Astrocyte (in vitro differentiated cells and primary cell): Measurements from ENCODE around the gene ANGEL2. TPM values are rescaled to one million over a fixed set of nuclear protein-coding genes. Genes with fewer than 3 reads are reported as not detected.

Experiments
- DNase-seq: peaks from one replicate; pipeline ENCODE4 v3.0.0-alpha.2; 2010; ENCODE audit warnings: low read depth
- FAIRE-seq: peaks from 2 replicates; lab custom pipeline; 2011; peaks lifted over from hg19 to GRCh38; lab: Jason Lieb, UNC
- H2AFZ ChIP-seq: 2 replicates; pipeline ENCODE4 v1.6.0; 2012; ENCODE audit warnings: low read depth, low read length, inconsistent platforms
- H3K27ac ChIP-seq: 2 replicates; pipeline ENCODE4 v1.5.1; 2011; ENCODE audit warnings: low read depth, low read length, inconsistent platforms
- H3K27me3 ChIP-seq: 2 replicates; pipeline ENCODE4 v1.6.0; 2011; ENCODE audit warnings: low read length, inconsistent platforms; ENCODE audit not compliant: insufficient read depth
- H3K36me3 ChIP-seq: 2 replicates; pipeline ENCODE4 v1.5.1; 2011; ENCODE audit warnings: low read length, inconsistent platforms; ENCODE audit not compliant: insufficient read depth
- H3K4me1 ChIP-seq: 2 replicates; pipeline ENCODE4 v1.5.1; 2011; ENCODE audit warnings: low read length, inconsistent platforms; ENCODE audit not compliant: insufficient read depth
- H3K4me2 ChIP-seq: 2 replicates; pipeline ENCODE4 v1.6.0; 2012; ENCODE audit warnings: low read length, inconsistent platforms
- H3K4me3 ChIP-seq: 2 replicates; pipeline ENCODE4 v1.5.1; 2011; ENCODE audit warnings: low read depth, mild to moderate bottlenecking, low read length, inconsistent platforms; ENCODE audit not compliant: insufficient read depth
- H3K79me2 ChIP-seq: 2 replicates; pipeline ENCODE4 v1.6.0; 2012; ENCODE audit warnings: mild to moderate bottlenecking, low read length, inconsistent platforms; ENCODE audit not compliant: insufficient read depth
- H3K9ac ChIP-seq: 2 replicates; pipeline ENCODE4 v1.6.0; 2012; ENCODE audit warnings: mild to moderate bottlenecking, low read length, inconsistent platforms
- H3K9me3 ChIP-seq: 2 replicates; pipeline ENCODE4 v1.5.1; 2012; ENCODE audit warnings: low read depth, mild to moderate bottlenecking, low read length, inconsistent platforms; ENCODE audit not compliant: insufficient read depth
- H4K20me1 ChIP-seq: 2 replicates; pipeline ENCODE4 v1.6.0; 2012; ENCODE audit warnings: low read length, inconsistent platforms; ENCODE audit not compliant: insufficient read depth
- H3K27ac Mint-ChIP-seq: one replicate; pipeline ENCODE4 v1.8.0; 2021; ENCODE audit warnings: mild to moderate bottlenecking, mixed read lengths; ENCODE audit not compliant: unreplicated experiment
- H3K27me3 Mint-ChIP-seq: one replicate; pipeline ENCODE4 v1.8.0; 2021; ENCODE audit warnings: low read depth, mixed read lengths; ENCODE audit not compliant: unreplicated experiment
- H3K36me3 Mint-ChIP-seq: one replicate; pipeline ENCODE4 v1.8.0; 2021; ENCODE audit warnings: low read depth, mixed read lengths; ENCODE audit not compliant: unreplicated experiment
- H3K4me1 Mint-ChIP-seq: one replicate; pipeline ENCODE4 v1.8.0; 2021; ENCODE audit warnings: low read depth, mixed read lengths; ENCODE audit not compliant: unreplicated experiment
- H3K4me3 Mint-ChIP-seq: one replicate; pipeline ENCODE4 v1.8.0; 2021; ENCODE audit warnings: mild to moderate bottlenecking, moderate library complexity, mixed read lengths; ENCODE audit not compliant: unreplicated experiment
- H3K9me3 Mint-ChIP-seq: one replicate; pipeline ENCODE4 v1.8.0; 2021; ENCODE audit warnings: mild to moderate bottlenecking, mixed read lengths; ENCODE audit not compliant: unreplicated experiment
- CTCF ChIP-seq: IDR thresholded peaks from 2 replicates; pipeline ENCODE4 v1.5.1; 2011; ENCODE audit warnings: low read depth, mild to moderate bottlenecking, inconsistent platforms, low read length, moderate library complexity; ENCODE audit not compliant: insufficient read depth
- EZH2 ChIP-seq: IDR thresholded peaks from 2 replicates; pipeline ENCODE4 v1.6.1; 2012; ENCODE audit warnings: mild to moderate bottlenecking, low read length, inconsistent platforms; ENCODE audit not compliant: insufficient read depth
- total RNA-seq: library from RNA; stranded (reverse); gene quantifications from 2 replicates; pipeline ENCODE4 v1.2.1, GENCODE V29; 2021

Gene ANGEL2
- total RNA-seq, 1 donor from 2014 or later: 21.6 TPM

GRCh38 chr1:213051881-213052202 is 36.2 kb upstream of the ANGEL2 start:
- Histone ChIP-seq H3K79me2 (peaks cover 56% of the 10 kb centered on the region), H2AFZ (peak overlapping the region; percentile 90), H3K4me2 (peak overlapping the region; percentile 80), H3K9ac (peak overlapping the region; percentile 84), H3K27ac (peak overlapping the region; percentile 51), H3K36me3 (no peaks in the 10 kb centered on the region), H3K27me3 (no peaks in the 10 kb centered on the region), H3K4me3 (peak overlapping the region; percentile 95), H3K4me1 (no peaks in the 10 kb centered on the region), H4K20me1 (peaks cover 28% of the 10 kb centered on the region), H3K9me3 (no peaks in the 10 kb centered on the region)
- DNase-seq (no peak), FAIRE-seq (no peak)
- Mint-ChIP-seq H3K4me3 (peak overlapping the region; percentile 100), H3K27ac (peak overlapping the region; percentile 96), H3K27me3 (no peaks in the 10 kb centered on the region), H3K9me3 (no peaks in the 10 kb centered on the region), H3K4me1 (peaks cover 20% of the 10 kb centered on the region), H3K36me3 (no peaks in the 10 kb centered on the region)
- no peak for TF ChIP-seq EZH2
- no peak for TF ChIP-seq CTCF

GRCh38 chr1:213051127-213051880 is 35.6 kb upstream of the ANGEL2 start, which contains the start of gene RPS6KC1:
Gene RPS6KC1 (plus strand): TSS chr1:213051241. CDS start chr1:213051405, 164 bp downstream.
- Histone ChIP-seq H3K79me2 (peaks cover 51% of the 10 kb centered on the region), H3K27me3 (no peaks in the 10 kb centered on the region), H3K4me1 (no peaks in the 10 kb centered on the region), H2AFZ (peak within 1 kb of the TSS; percentile 90), H3K36me3 (no peaks in the 10 kb centered on the region), H3K9me3 (no peaks in the 10 kb centered on the region), H3K4me3 (peak within 1 kb of the TSS; percentile 95), H4K20me1 (peaks cover 23% of the 10 kb centered on the region), H3K4me2 (peak within 1 kb of the TSS; percentile 80), H3K27ac (peak within 1 kb of the TSS; percentile 51), H3K9ac (peak within 1 kb of the TSS; percentile 84)
- Mint-ChIP-seq H3K27ac (peak within 1 kb of the TSS; percentile 96), H3K27me3 (no peaks in the 10 kb centered on the region), H3K36me3 (no peaks in the 10 kb centered on the region), H3K4me1 (peaks cover 20% of the 10 kb centered on the region), H3K4me3 (peak within 1 kb of the TSS; percentile 100), H3K9me3 (no peaks in the 10 kb centered on the region)
- DNase-seq (peak; percentile 64), FAIRE-seq (peak; percentile 23)
- TF ChIP-seq EZH2 (no peak), CTCF (no peak)

- no peaks in the 10 kb centered on the region for H3K36me3 ChIP-seq
- no peaks in the 10 kb centered on the region for H3K4me1 ChIP-seq
- peak overlapping the region; percentile 80 for H3K4me2 ChIP-seq
- H3K36me3 Mint-ChIP-seq: no peaks in the 10 kb centered on the region
- peak overlapping the region; percentile 75 for H3K27ac Mint-ChIP-seq
- H3K27me3 ChIP-seq: no peaks in the 10 kb centered on the region
- DNase-seq: no peak
- H3K4me3 ChIP-seq: peak overlapping the region; percentile 95
- peaks cover 45% of the 10 kb centered on the region for H3K79me2 ChIP-seq
- peak overlapping the region; percentile 90 for H2AFZ ChIP-seq
- no peaks in the 10 kb centered on the region for H3K9me3 ChIP-seq
- H4K20me1 ChIP-seq: peaks cover 17% of the 10 kb centered on the region
- peaks cover 20% of the 10 kb centered on the region for H3K4me1 Mint-ChIP-seq
- no peak for TF ChIP-seq CTCF
- no peak for TF ChIP-seq EZH2
- peak overlapping the region; percentile 51 for H3K27ac ChIP-seq
- FAIRE-seq: no peak
- peak overlapping the region; percentile 84 for H3K9ac ChIP-seq
- peak overlapping the region; percentile 100 for H3K4me3 Mint-ChIP-seq
- no peaks in the 10 kb centered on the region for H3K9me3 Mint-ChIP-seq
- H3K27me3 Mint-ChIP-seq: no peaks in the 10 kb centered on the region
These were observed 35.1 kb upstream of the ANGEL2 start for GRCh38 chr1:213050745-213051126.
